IPS-20b (cell line): Measurements from ENCODE around the gene NID1.
"Not testable (repeated sequence)": the region's sequence is repeated elsewhere in the genome, so short reads cannot be mapped to it uniquely, and the experiment has no call there.

Experiments used
- H3K27ac ChIP-seq: one replicate; pipeline ENCODE4 v1.5.1; 2013; ENCODE audit warnings: low read length
- H3K27me3 ChIP-seq: 2 replicates; pipeline ENCODE4 v1.6.1; 2013; ENCODE audit warnings: mild to moderate bottlenecking, low read length, inconsistent platforms; ENCODE audit not compliant: insufficient read depth
- H3K36me3 ChIP-seq: 2 replicates; pipeline ENCODE4 v1.6.1; 2013; ENCODE audit warnings: low read depth, mild to moderate bottlenecking, inconsistent platforms, low read length, moderate library complexity; ENCODE audit not compliant: insufficient read depth
- H3K4me1 ChIP-seq: 2 replicates; pipeline ENCODE4 v1.6.1; 2013; ENCODE audit warnings: mild to moderate bottlenecking, control low read depth, inconsistent platforms, low read length, moderate library complexity; ENCODE audit not compliant: insufficient read depth
- H3K4me3 ChIP-seq: 2 replicates; pipeline ENCODE4 v1.5.1; 2013; ENCODE audit warnings: mild to moderate bottlenecking, low read length, inconsistent platforms
- H3K9ac ChIP-seq: 2 replicates; pipeline ENCODE4 v1.6.1; 2013; ENCODE audit warnings: low read depth, mild to moderate bottlenecking, inconsistent platforms, low read length, moderate library complexity
- H3K9me3 ChIP-seq: 2 replicates; pipeline ENCODE4 v1.6.1; 2013; ENCODE audit warnings: mild to moderate bottlenecking, low read depth, low read length, inconsistent platforms; ENCODE audit not compliant: insufficient read depth

The NID1 gene

DNA sequence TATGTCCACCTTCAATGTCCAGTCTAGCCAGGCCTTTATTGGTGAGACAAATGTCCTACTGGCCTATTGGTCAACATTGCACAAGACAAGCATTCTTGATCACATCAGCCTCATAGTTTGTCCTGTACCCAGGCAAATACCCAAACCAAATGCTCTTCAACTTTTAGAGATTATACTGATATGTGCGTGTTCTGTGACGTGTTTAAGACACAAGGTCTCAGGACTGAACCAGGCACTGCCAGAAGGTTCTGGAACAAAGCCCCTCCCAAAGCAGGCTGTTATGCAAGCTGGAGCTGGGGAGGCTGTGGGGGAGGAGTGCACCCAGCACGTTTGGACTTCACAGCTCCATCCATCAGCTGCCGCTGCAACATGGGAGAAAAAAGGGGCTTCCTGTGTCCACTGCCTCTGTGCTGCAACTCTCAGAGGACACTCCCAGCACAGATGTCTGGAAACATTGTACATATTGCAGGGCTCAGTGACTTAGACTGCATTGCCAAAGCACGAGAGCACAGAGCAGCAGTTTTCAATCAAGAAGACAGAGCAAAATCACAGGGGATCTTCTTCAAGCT lies 45.9 kb downstream of the NID1 start:
- no peak overlapping the region for H3K4me3 ChIP-seq
- no peaks in the 10 kb centered on the region for H3K4me1 ChIP-seq
- H3K36me3 ChIP-seq, result no peaks in the 10 kb centered on the region
- no peaks in the 10 kb centered on the region for H3K9me3 ChIP-seq
- H3K9ac ChIP-seq, result no peak overlapping the region
- no peaks in the 10 kb centered on the region for H3K27me3 ChIP-seq
- H3K27ac ChIP-seq, result no peak overlapping the region

DNA sequence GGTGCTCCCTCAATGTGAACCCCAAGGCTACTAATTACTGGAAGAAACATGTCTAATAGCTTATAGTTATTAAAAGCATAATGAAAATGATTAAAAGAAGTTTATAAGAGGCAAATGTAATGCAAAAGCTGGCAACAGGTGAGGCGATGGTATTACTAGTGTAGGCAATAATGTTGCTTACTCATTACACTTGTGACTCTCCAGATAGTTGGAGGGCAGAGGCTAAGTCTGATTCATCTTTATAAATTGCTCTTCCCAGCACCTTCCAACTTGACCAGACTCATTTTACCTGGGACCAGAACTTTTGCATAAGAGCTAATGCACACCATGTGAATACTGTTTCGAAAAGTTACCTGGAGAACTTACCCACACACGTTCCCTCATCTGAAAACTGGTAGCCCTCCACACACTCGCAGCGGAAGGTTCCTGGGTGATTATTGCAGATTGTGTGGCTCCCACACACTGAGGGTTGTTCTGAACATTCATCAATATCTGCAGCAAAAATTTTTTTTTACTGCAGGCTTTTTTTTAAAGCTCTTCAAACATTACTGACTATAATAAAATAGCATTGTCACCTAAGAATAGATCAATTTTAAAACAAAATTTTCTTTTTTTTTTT lies 48.0 kb downstream of the NID1 start:
- Histone ChIP-seq H3K4me3 (no peak overlapping the region), H3K9ac (no peak overlapping the region), H3K27me3 (no peaks in the 10 kb centered on the region), H3K4me1 (no peaks in the 10 kb centered on the region), H3K9me3 (no peaks in the 10 kb centered on the region), H3K36me3 (no peaks in the 10 kb centered on the region), H3K27ac (no peak overlapping the region)

DNA sequence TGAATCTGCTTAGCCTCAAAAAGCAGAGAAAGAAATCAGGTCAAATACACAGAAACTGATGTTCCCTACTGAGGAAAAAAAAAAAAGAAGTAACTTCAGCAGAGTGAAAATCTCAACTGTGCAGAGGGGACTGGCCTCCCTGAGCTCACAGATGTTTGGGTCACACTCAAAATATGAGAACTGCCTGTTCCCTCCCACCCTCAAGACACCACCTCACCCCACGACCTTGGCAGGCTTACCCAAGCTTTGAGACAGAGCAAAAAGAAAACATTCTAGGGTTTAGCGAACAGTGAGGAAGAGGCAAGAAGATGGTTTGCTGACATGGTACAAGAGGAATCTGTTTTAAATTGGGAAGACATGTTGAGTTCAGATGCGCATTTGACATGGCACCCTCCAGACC lies 48.8 kb downstream of the NID1 start:
- H3K27ac ChIP-seq, result no peak overlapping the region
- H3K9me3 ChIP-seq, result no peaks in the 10 kb centered on the region
- no peaks in the 10 kb centered on the region for H3K27me3 ChIP-seq
- no peak overlapping the region for H3K9ac ChIP-seq
- H3K4me3 ChIP-seq, result no peak overlapping the region
- no peaks in the 10 kb centered on the region for H3K4me1 ChIP-seq
- no peaks in the 10 kb centered on the region for H3K36me3 ChIP-seq

DNA sequence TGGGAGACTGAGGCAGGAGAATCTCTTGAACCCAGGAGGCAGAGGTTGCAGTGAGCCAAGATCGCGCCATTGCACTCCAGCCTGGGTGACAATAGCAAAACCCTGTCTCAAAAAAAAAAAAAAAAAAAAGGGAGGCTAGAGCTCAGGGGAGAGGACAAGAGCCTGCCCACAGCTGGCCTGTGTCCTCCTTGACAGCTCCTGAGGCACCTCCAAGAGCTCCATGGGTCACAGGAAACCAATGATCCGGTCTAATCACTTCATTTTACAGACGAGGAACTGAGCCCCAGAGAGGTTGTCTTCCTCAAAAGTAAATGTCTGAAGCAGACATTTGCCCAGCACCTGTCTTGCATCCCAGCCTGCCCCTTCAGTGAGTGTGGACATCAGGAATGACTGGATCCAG lies 49.4 kb downstream of the NID1 start:
- no peaks in the 10 kb centered on the region for H3K36me3 ChIP-seq
- H3K9me3 ChIP-seq, result no peaks in the 10 kb centered on the region
- H3K4me3 ChIP-seq, result no peak overlapping the region
- no peaks in the 10 kb centered on the region for H3K27me3 ChIP-seq
- H3K27ac ChIP-seq, result no peak overlapping the region
- no peaks in the 10 kb centered on the region for H3K4me1 ChIP-seq
- no peak overlapping the region for H3K9ac ChIP-seq

DNA sequence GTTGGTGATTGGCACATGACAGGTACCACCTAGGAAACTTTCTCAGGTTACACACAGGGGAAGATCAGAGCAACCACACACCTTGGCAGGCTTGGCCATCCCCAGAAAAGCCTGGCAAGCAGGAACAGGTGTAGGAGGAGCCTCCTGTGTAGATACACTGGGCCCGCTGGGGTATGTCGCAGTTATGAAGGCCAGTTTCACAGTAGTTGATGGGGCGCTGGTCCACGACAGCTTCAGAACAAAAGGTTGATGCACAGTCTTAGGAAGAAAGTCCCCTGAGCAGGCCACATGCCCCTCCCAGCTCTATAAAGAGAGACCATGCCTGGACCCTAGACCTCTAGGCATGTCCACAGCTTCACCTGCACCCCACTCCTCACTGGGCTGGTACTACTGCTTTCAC lies 51.6 kb downstream of the NID1 start:
- no peaks in the 10 kb centered on the region for H3K4me1 ChIP-seq
- H3K36me3 ChIP-seq, result no peaks in the 10 kb centered on the region
- H3K4me3 ChIP-seq, result no peak overlapping the region
- no peak overlapping the region for H3K27ac ChIP-seq
- H3K9me3 ChIP-seq, result no peaks in the 10 kb centered on the region
- H3K27me3 ChIP-seq, result no peaks in the 10 kb centered on the region
- H3K9ac ChIP-seq, result no peak overlapping the region

DNA sequence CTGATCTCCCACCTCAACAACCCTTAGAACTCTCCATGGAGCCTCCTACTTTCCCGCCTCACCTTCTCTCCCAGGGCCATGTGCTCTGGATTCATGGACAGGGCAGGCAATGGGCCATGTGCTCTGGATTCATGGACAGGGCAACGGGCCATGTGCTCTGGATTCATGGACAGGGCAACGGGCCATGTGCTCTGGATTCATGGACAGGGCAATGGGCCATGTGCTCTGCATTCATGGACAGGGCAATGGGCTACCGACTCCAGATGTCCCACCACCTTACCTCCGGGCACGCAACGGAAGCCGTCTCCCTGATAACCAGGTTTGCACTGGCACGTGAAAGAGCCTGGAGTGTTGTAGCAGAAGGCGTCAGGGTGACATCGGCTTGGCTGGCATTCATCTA lies 53.2 kb downstream of the NID1 start:
- no peaks in the 10 kb centered on the region for H3K27me3 ChIP-seq
- H3K27ac ChIP-seq, result no peak overlapping the region
- H3K9me3 ChIP-seq, result no peaks in the 10 kb centered on the region
- H3K36me3 ChIP-seq, result no peaks in the 10 kb centered on the region
- H3K4me3 ChIP-seq, result no peak overlapping the region
- H3K9ac ChIP-seq, result no peak overlapping the region
- no peaks in the 10 kb centered on the region for H3K4me1 ChIP-seq

DNA sequence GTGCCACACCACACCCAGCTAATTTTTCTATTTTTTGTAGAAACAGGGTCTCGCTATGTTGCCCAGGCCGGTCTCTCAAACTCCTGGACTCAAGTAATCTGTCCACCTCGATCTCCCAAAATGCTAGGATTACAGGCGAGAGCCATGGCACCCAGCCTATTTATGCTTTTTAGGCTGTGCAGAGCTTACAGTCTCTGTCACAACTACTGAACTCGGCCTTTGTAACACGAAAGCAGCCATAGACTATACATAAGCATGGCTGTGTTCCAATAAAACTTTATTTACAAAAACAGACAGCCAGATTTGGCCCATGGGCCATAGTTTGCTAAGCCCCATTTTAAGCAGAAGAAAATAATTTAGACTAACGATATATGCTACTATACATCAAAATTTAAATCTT lies 54.4 kb downstream of the NID1 start:
- H3K9ac ChIP-seq, result no peak overlapping the region

DNA sequence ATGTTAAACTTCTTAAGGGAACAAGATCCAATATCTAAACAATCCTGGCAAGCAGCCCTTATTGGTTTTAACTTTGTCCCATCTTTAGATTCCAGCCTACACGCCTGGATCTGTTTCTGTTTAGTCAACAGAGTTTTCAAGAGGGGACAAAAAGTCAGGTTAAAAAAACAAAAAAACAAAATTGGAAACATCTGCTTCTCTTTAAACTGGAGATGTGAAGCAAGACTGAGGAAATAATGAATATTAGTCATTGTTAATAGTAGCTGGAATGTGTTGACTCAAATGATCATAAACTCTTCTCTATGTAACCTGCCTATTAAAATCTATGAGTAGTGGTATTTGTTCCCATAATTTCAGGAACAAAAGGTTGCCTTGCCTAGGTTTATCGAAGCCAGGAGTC lies 55.0 kb downstream of the NID1 start:
- Histone ChIP-seq H3K36me3 (no peaks in the 10 kb centered on the region), H3K4me1 (no peaks in the 10 kb centered on the region), H3K27me3 (no peaks in the 10 kb centered on the region), H3K9me3 (no peaks in the 10 kb centered on the region), H3K4me3 (no peak overlapping the region), H3K27ac (no peak overlapping the region), H3K9ac (no peak overlapping the region)

More for the DNA sequence above, 54.4 kb downstream of the NID1 start:
- Histone ChIP-seq H3K4me1 (no peaks in the 10 kb centered on the region), H3K27ac (no peak overlapping the region), H3K27me3 (no peaks in the 10 kb centered on the region), H3K4me3 (no peak overlapping the region), H3K9me3 (no peaks in the 10 kb centered on the region), H3K36me3 (no peaks in the 10 kb centered on the region)

DNA sequence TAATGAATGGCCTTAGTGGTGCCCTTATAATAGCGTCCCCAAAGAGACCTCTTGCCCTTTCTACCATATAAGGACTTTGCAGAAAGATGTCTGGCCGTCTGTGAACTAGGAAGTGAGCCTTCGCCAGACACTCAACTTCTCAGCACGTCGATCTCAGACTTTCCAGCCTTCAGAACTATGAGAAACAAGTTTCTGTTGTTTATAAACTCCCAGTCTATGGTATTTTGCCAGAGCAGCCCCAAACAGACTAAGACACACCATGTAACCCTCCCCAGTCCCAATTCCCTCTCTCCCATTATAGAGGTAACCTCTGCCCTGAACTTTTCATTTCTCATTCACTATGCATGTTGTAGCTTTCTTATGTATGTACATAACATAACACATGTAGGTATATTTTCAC lies 55.7 kb downstream of the NID1 start:
- Histone ChIP-seq H3K4me1 (no peaks in the 10 kb centered on the region), H3K9me3 (no peaks in the 10 kb centered on the region), H3K9ac (no peak overlapping the region), H3K27me3 (no peaks in the 10 kb centered on the region), H3K4me3 (no peak overlapping the region), H3K36me3 (no peaks in the 10 kb centered on the region), H3K27ac (no peak overlapping the region)

DNA sequence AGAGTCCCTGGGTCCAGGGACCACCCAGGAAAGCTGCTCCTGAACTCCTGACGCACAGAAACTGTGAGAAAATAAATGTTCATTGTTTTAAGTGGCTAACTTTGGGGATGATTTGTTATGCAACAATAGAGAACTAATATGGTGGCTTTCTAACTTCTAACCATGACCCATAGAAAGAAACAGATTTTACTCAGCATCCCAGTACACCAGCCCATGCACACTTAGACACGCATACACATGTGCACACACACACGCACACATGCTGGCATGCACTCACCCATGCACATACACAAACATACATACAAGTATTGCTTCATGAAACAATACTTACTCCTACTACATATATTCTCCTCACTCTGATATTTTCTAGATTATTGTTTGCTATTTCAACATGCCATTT lies 57.1 kb downstream of the NID1 start:
- no peak overlapping the region for H3K4me3 ChIP-seq
- H3K36me3 ChIP-seq, result no peaks in the 10 kb centered on the region
- H3K9me3 ChIP-seq, result no peaks in the 10 kb centered on the region
- no peak overlapping the region for H3K9ac ChIP-seq
- no peaks in the 10 kb centered on the region for H3K4me1 ChIP-seq
- no peaks in the 10 kb centered on the region for H3K27me3 ChIP-seq
- no peak overlapping the region for H3K27ac ChIP-seq

DNA sequence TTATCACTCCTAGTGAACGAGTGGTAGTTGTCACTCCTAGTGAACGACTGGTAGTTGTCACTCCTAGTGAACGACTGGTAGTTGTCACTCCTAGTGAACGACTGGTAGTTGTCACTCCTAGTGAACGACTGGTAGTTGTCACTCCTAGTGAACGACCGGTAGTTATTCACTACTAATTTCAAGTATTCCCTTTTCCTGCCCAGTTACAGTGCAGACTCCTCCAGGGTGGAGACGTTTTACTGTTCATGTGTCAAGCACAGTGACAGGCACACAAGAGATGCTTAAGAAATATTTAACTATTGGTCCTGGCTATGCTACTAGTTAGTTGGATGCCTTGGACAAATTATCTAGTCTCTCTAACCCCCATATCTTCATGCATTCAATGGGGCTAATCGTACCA lies 61.8 kb downstream of the NID1 start:
- not testable (repeated sequence) for H3K9ac ChIP-seq, H3K9me3 ChIP-seq, H3K36me3 ChIP-seq, H3K4me1 ChIP-seq, H3K27me3 ChIP-seq, H3K27ac ChIP-seq, H3K4me3 ChIP-seq

DNA sequence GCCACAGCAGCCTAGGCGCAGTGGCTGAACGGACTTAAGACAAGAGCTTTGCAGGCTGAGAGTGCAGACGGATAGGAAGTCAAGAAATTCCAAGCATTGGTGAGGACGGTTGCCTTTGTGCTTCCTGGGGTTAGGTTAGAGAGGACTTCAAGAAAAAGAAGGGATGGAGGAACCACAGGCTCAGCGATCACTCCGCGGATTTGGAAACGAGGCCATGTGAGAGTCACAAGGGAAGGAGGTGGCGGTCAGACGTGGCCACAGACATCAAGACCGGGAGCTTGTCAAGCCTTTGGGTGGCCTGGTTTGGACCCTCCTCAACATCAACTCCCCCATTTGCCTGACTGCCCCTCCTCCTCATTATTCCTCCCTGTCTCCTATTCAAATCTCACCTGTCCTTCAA lies 62.3 kb downstream of the NID1 start:
- H3K27me3 ChIP-seq, result no peaks in the 10 kb centered on the region
- H3K4me1 ChIP-seq, result no peaks in the 10 kb centered on the region; the same call in 1 of the 2 replicates
- no peak overlapping the region for H3K4me3 ChIP-seq
- H3K9ac ChIP-seq, result no peak overlapping the region
- H3K27ac ChIP-seq, result no peak overlapping the region
- no peaks in the 10 kb centered on the region for H3K36me3 ChIP-seq
- no peaks in the 10 kb centered on the region for H3K9me3 ChIP-seq
